HG02943 (cell line): ENCODE measurements around the gene RRAGD.
"Not testable (repeated sequence)": the region's sequence is repeated elsewhere in the genome, so short reads cannot be mapped to it uniquely, and the experiment has no call there.

Experiments
- ATAC-seq: cut with Tn5 transposase; IDR thresholded peaks from one replicate; pipeline ENCODE4 v1.9.1; 2021; ENCODE audit warnings: mild to moderate bottlenecking, low read depth, moderate library complexity; ENCODE audit not compliant: unreplicated experiment

Gene RRAGD

GRCh38 chr6:89413006-89413400, 930 bp upstream of the RRAGD start:
- no peak for ATAC-seq

DNA sequence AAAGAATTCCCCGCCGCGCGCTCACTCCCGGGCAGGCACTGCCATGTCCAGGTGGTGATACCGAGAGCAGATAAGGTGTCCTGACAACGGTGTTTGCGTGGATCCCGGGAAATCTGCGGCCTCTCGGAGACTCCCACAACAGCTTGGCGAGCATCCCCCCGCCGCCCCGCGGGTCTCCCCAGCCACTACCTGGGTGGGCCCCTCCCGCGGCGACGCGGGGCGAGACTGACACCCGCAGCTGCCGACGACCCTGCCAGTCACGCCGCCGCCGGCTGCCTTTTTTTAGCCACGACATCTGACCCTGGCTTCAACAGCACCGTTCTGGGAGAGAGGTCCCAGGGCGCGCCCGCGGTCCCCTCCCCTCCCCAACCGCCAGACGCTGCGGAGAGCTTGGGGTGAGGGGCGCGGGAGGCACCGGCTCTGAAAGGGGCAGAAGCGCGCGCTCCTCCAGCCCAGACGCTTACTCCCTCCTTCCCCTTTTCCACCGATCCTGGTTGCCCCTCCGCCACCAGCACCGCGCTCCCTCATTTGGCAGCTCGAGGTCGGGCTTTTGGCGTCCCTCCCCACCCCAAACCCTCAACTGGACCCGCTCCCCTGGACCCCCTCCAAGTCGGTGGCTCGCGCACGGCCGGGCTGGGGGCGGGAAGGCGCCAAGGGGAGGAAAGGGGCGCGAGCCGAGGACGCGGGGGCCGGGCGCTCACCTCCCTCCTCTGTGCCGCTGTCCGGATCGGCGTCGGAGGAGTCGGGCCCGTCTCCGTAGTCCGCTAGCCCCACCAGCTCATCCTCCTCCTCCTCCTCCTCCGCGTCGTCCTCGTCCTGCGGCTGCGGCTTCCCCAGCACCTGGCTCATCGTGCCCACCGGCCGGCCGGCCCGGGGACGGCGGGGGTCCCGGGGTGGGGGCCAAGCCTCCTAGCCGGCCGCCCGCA, 665 bp downstream of the RRAGD start:
- ATAC-seq = peak; percentile 53

GRCh38 chr6:89410788-89411144, 1.3 kb downstream of the RRAGD start:
- no peak for ATAC-seq

DNA sequence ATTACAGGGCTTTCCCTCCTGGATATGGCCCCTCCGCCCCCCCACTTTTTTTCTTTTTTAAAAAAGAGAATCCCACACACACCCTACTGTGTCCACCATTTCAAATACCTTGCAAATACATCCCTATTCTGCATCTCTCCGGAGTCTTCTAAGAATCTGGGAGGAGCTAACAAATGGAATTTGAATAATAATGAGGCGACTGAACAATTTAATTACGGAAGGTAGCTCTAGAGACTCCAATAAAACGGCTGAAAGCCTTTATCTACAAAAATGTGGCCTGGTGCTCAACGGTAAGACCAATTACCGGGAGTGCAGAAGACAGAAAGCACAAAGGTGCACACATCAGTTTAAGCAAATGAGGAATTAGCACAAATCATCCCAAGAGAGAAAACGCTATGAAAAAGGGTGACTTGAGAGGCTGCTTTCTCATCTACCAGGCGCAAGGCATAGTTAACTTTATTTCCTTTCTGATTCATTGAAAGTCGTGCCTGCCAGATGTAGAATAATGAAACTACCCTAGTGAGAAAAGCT, 1.8 kb downstream of the RRAGD start:
- no peak for ATAC-seq

DNA sequence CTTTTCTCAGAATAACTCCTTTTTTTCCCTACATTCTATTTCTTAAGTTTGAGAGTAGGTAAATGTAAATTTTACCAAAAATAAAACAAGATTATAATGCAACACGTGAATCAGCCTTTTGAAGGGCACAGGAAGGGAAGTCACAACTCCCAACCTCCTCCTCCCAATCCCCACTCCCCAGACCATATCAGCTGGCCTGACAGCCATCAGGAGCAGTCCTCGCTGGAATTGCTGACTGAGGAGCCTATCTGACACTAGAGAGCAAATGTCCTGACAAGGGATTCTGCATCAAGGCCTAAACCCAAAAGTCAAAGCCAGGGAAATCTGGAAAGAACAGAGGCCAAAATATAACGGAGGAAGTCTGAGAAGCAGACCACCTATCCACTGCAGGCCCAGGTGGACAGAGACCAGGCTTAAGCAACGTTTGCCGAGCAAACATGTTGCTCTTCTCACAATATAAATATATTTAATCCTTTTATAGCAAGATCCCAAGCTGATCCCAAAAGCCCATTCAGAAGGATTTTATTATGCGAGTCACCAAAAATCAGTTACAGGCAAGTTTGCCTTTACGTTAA, 2.5 kb downstream of the RRAGD start:
- no peak for ATAC-seq

- no peak for ATAC-seq
Observed at GRCh38 chr6:89406141-89406540, 5.9 kb downstream of the RRAGD start.

GRCh38 chr6:89404512-89404911, 7.6 kb downstream of the RRAGD start:
- ATAC-seq = no peak

GRCh38 chr6:89402776-89403175, 9.3 kb downstream of the RRAGD start:
- no peak for ATAC-seq

DNA sequence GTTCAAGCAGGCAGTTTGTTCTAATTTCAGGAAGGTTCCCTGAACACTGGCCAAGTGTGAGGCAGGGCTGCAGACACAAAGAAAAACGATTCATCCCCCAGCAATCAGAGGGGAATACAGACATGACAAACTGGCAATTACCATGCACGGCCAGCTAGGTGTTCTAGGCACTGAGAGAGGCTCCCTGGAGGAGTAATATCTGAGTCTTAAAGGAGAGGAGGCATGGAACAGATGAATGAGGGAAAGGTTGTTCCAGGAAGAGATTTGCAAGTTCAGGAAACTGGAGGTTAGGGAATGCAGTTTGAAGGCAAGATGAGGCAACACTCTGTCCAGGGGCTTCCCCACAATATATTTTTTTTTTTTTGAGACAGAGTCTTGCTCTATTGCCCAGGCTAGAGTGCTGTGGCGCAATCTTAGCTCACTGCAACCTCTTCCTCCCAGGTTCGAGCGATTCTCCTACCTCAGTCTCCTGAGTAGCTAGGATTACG, 11.1 kb downstream of the RRAGD start:
- ATAC-seq = no peak

DNA sequence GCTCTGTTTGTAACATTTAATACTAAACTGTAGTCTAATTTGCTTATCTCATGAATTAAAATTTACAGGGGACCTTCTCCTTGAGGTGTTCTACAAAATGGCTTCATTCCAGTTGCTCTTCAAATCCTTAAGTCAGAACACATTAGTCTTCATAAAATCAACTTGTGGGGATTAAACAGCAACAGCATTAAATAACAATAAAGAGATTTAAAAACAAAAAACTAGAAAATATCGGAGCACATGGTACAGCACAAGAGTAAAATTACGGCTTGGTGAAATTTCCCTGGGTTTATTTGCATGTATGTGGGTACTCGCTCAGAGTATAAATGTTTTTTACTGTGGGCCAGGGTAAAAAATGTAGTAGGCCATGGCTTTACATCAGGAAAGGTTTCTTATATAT, 12.0 kb downstream of the RRAGD start:
- no peak for ATAC-seq

- no peak for ATAC-seq
Observed at GRCh38 chr6:89398762-89399525, 13.1 kb downstream of the RRAGD start.

GRCh38 chr6:89397884-89398283, 14.2 kb downstream of the RRAGD start:
- not testable (repeated sequence) for ATAC-seq

DNA sequence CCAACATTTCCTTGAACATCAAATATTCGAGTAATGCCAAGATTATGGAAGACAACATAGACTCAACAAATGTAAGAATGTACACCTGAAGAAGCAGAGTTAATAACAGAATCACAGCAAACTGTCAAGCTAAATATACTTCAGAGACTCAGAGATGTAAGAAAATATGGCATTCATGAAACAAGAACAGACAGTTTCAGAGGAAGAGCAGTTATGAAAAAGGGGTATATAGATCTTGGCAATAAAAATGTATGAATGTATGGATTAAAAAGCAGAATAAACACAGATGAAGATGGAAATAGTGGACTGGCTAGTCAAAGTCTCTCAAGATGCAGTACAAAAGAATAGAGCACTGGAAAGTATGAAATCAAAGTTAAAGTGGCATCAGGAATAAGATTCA, 18.4 kb downstream of the RRAGD start:
- no peak for ATAC-seq

DNA sequence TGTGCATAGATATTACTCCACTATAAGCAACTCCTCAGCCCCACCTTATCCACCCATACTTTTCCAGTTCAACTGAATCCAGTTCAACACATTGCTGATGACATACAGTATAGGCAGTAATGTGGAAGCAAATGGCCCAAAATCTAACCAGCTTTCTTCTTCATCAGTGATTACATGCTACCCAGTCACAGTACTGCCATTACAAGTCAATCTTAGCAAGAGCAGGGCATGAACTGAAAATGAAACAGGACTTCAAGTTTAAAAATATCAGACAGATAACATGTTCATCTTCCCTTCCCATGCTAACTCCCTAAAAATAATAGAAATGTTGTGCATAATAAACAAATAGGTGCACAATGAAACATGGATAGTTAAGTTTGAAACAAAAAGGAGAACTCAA, 19.2 kb downstream of the RRAGD start:
- ATAC-seq = no peak

GRCh38 chr6:89388846-89389245, 23.2 kb downstream of the RRAGD start:
- no peak for ATAC-seq

DNA sequence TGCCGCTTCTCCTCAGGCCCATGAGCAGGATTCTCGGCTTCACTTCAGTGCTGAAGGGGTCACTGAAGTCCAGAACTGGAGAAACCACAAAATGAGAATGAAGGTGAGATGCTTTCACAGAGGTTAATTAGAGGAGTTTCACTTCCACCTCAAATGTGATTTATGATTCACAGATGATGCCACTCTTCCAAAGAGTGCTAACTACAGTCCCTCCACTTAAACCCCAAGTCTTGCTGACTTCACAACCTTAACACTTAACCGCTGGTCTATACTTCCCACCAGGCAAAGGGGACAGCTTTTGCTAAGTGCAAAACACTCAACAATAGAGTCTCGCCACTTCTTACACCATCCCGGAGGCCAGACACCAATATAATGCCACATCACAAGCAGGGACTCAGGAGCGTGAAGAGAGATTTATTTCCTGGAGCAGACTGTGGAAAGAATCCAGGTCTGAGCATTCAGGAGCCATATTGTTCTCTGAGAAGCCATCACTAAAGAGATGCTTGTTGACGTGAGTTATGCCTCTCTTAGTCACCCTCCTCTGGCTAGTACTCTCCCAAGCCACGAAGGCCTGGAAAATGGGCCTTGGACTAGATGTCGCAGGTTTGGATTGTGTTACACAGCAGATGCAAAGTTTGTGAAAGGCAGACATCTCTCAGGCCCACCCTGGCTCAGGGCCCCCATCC, 24.4 kb downstream of the RRAGD start:
- peak; percentile 95 for ATAC-seq

DNA sequence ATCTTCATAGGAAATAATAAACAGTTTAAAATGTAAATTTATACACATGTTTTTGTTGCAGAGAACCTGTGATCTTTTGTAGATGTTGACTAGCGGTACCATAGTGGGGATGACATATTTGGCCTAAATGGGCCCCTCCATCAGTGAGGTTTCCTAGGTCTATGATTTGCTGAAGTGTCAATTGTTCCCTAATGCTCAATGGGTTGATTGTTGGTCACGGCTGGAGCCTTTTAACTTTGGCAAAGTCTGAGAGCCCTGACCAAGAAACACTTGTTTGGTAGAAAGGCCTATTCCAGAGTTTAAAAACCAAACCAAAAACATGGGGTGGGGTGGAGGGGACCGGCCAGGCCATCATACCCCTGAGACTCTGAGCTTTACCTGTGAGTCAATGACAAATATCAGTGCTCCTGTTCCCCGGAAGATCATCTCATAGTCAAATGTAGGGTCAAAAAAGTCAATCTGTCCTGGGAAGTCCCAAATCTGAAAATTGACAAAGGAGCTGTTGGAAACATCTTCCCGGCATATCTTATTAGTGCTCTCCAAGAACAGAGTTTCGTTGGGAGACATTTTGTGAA, 25.1 kb downstream of the RRAGD start:
- peak; percentile 16 for ATAC-seq

DNA sequence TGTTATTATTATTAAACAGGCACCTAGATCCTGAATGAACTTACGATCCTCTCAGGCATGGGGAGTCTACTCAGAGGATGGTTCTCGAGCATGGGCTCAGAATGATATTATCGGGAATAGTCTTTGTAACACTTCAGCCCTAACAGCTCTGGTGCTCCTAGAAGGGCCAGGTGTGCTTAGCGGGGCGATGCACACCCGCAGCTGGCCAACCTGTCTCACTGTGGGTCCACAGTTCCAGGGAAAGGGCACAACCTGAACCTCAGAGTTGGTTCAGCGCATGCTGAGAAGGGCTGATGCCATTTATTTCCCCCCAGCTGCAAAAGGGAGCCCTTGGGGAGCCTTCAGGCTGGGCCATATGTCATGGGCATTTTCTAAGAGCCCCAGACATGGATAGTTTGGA, 26.2 kb downstream of the RRAGD start:
- no peak for ATAC-seq

DNA sequence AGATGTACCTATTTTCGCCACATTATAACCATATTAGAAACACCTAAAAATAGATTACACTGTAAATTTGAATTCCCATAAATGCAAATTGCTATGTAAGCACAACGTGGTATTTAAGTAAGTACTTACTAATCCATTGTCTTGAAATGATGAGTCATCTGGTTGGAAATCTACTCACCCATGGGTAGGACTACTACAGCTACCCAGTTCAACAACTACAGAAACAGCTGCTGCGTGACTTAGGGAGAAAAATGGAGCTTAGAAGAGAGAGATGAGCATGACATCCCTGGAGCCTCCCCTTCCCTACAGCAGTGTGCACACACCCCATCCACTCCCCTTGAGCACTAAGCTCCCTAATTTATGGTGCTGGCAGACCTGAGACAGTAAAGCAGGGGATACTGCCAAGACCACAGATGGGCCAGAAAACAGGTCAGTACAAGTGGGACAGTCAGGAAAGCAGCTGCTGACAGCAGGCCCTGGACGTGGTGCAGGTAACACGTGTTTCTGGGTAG, 26.9 kb downstream of the RRAGD start:
- ATAC-seq = no peak

DNA sequence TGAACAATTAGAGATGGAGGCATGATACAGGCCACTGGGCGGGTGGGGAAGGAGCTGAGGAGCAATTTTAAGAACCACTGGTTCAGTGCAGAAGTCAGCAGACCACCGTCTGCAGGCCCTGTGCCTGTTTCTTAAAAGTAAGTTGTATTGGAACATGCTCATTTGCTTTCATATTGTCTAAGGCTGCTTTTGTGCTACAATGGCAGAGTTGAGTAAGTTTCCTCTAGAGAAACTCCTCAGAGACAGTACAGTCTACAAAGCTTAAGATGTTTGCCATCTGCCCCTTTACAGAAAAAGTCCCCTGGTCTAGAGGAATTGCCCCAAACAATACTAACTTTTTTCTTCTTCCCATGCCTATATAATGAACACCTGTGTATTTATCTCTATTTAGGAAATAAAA, 31.0 kb downstream of the RRAGD start:
- ATAC-seq = no peak
